Suppressor macrophage (primary cell): ENCODE measurements around the gene NAGPA.

Experiments
- DNase-seq, 4 experiments: peaks; one replicate each; pipeline ENCODE4 v3.0.0-alpha.2; 2020 to 2022

The NAGPA gene

DNA sequence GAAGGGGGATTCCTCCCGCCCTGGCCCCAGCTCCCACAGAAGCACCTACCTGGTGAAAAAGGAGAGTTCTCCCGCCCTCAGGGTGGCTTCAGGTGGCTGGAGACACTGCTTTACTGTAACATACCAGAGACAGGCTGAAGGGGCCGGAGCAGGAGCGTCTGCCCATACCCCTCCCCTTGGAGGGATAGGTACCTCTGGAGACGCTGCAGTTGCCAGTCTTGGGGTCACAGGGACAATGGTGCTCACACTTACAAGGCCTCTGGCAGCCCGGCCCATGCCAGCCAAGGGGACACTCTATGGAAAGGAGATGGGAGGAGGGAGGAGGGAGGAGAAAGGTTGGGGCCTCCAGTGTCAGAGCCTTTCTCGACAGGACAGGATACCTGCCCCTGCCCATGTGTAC is 6.6 kb downstream of the NAGPA start:
- DNase-seq, result no peak

DNA sequence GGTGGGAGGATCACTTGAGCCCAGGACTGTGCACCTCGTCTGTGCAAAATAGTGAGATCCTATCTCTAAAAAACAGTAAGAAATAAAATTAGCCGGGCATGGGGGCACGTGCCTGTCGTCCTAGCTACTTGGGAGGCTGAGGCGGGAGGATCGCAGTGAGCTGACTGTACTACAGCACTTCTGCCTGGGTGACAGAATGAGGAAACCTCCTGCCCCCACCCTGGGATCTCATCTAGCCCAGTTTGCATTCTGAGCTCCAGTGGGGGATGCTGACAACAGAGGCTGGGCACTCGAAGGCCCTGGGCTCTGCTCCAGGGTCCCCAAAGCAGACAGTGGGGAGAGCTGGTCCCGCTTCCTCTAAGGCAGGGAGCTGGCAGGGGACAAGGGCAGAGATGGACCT is 7.1 kb downstream of the NAGPA start:
- DNase-seq, result no peak

DNA sequence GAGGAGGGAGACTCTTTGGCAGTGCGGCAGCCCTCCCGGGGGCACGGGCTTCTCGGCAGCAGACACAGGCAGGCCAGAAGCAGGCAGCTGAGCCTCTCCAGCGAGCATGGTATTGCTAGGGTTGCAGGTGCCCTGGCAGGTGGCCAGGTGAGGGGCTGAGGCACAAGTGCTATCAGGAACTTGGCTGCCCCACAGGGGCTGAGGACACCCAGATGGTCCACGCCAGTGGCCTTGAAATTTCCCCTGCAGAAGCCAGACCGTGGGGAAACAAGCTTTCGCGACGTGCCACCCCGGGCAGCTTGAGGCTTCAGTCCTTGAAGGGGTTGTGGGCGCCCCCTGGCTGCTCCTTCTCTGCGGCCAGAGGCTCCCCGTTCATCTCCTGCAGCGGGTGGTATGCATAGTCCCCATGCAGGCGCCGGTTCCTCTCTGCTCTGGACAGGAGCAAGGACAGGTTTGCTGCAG is 8.5 kb downstream of the NAGPA start:
- DNase-seq, result peak in 2 of 4 experiments; percentile 12 to 32

- no peak for DNase-seq
Measured at GRCh38 chr16:5024632-5025031, 9.1 kb downstream of the NAGPA start.

DNA sequence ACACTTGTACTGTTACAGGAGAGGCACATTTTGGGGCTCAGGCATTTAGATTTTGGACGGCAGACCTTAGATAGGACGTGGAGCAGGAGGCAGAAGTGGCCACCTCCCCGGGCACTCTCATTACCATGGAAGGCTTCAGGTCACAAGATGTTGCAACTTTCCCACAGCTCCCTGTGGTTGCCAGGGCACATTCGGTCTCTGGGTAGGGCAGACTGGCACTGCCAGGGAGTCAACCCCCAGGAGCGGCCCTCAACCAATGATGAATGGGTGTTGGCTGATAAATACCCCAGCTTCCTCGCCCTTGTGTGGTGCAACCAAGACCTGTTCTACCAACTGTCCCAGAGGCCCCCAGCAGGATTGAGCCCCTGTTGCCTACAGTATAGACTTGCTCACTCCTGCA is 11.2 kb downstream of the NAGPA start:
- no peak for DNase-seq

DNA sequence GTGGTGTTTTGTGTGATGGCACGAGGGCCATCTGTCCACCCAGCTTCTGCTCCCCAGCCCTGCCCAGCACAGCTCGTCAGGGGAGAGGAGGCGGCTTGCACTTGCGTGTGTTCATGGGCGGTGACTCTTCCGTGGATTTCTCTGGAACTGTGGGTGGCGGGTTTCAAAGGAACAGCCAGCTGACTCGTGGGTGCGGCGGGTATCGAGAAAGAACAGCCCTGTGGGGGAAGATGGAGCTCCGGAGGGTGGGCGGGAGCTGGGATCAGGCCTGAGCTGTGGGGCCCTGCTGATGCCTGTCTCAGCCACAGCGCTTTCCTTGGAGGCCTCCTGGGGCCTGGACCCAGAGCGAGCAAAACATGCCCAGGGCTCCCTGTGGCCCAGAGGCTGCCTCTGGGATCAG is 13.2 kb downstream of the NAGPA start:
- no peak for DNase-seq

GRCh38 chr16:5019775-5020174 is 14.0 kb downstream of the NAGPA start:
- DNase-seq, result no peak

GRCh38 chr16:5018793-5019192 is 14.9 kb downstream of the NAGPA start:
- DNase-seq, result no peak

- DNase-seq, result no peak
Measured at GRCh38 chr16:5017678-5017969, 16.1 kb downstream of the NAGPA start.

GRCh38 chr16:5016967-5017677 is 16.6 kb downstream of the NAGPA start:
- DNase-seq, result peak in 2 of 4 experiments; percentile 27 to 30

DNA sequence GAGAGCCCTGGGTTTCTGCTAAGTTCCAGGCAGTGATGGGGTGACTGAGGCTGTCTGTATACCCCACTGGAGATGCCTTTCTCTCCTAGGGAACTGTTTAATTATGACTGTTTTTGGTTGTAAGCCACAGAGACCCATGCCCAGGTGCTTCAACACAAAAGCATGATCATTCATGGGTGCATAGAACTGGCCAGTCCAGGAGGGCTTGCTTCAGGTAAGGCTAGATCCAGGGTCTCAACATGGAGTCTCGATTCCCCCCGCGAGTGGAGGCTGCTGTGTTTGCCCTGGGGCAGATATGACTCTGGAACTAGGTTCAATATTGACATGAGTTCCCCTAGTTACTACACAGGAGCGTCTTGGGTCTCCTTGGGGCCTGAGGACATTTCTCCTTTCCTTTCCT is 17.8 kb downstream of the NAGPA start:
- no peak for DNase-seq

DNA sequence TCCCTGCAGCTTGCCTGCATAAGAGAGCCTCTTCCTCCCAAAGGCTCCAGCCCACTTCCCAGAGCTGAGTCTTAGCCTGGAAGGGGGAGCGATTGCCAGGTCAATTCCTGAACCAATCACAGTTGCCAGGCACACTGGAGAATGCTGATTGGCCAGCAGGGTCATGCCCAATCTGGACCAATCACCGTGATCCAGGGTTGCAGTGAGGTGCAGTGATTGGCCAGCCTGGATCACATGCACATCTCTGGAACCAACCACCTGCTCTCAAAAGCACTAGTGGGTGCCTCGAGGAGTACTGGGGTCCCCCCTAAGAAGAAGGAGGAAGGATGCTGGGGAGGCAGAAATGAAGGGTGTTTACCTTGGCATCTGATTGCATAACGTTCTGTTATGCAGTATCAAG is 18.4 kb downstream of the NAGPA start:
- DNase-seq, result no peak

DNA sequence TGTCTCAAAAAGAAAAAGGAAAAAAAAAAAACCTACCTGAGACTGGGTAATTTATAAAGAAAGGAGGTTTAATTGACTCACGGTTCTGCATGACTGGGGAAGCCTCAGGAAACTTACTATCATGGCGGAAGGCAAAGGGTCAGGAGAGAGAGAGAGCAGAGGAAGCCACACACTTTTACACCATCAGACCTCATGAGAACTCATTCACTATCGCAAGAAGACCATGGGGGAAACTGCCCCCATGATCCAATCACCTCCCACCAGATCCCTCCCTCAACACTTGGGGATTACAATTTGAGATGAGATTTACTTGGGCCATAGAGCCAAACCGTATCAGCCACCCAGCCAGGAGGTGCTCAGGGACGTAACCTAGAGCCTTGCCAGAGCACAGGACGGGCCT is 20.8 kb downstream of the NAGPA start:
- DNase-seq, result no peak

DNA sequence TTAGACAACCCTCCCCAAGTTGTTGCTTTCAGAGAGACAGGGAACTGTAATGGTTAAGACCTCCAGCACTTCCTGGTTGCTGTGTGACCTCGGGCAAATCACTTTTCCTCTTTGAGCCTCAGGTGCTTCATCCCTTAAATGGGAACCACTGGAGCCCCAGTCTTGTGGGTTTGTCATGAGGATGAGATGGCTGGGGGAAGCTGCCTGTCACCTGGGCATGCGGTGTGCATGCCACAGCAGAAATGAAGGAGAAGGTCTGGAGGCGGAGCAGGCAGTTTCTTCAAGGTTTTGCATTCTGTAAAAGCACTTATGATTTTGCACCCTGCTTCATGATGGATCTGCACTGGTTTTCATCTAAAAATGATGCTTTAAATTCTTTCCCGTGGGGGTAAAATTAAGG is 22.1 kb downstream of the NAGPA start:
- DNase-seq, result no peak

- no peak for DNase-seq
Measured at GRCh38 chr16:5010576-5011329, 23.0 kb downstream of the NAGPA start.

- no peak for DNase-seq
Measured at GRCh38 chr16:5008311-5008731, 25.4 kb downstream of the NAGPA start.

GRCh38 chr16:5007256-5007655 is 26.5 kb downstream of the NAGPA start:
- no peak for DNase-seq

DNA sequence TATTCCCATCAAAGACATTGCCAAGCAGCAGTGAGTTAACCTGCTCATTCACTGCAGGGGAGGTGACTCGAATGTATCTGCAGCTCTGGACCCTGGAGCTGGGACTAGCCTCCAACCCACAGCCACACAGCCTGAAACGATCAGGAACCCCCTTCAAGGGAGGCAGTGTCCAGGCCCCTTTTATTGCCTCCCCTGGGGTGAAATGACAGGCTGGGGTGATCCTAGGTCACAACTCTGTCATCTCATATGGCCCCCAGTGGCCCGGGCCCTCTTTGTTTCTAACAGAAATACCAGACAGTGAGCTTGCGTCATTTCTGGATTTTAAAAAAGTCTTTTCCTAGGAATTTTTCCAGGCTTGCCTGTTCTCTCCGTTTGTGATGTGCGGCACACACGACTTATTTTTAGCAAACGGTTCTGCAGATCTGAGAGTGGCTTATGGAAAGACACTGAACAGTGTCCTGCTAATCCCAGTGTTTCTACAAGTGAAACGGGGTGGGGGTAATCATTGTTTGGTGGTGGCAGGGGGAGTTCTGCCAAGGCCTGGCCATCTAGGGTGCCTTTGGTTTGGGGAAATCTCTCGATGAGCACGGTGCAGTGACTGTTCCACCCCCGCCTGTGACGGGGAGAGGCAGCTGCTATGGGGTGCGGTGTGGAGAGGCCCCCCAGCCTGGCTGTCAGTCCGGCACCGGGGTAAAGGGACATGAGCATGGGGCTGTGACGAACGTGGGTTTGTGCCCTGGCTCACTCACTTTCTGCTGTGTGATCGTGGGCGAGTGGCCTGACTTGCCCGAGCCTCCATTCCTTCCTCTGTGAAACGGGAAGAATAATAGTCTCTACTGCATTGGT is 27.2 kb downstream of the NAGPA start:
- no peak for DNase-seq

GRCh38 chr16:5005916-5006315 is 27.8 kb downstream of the NAGPA start:
- no peak for DNase-seq

DNA sequence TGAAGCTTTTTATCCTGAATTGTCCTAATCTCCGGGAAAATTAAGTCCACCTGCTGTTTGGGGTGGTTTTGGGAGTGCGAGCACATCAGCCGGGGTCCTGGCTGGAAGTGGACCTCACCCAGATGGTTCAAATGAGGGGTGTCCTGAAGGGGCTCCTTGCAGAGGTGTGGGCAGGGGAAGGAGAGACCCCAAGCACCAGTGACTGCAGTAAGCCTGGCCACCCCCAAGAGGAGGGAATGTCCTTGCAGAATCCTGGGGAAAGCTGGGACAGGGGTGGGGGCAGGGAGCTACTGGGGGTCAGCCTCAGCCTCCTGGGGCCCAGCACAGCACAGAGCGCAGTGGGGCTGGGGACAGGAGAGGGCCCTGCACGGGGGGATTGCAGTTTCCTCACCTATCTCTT is 29.4 kb downstream of the NAGPA start:
- DNase-seq, result no peak

DNA sequence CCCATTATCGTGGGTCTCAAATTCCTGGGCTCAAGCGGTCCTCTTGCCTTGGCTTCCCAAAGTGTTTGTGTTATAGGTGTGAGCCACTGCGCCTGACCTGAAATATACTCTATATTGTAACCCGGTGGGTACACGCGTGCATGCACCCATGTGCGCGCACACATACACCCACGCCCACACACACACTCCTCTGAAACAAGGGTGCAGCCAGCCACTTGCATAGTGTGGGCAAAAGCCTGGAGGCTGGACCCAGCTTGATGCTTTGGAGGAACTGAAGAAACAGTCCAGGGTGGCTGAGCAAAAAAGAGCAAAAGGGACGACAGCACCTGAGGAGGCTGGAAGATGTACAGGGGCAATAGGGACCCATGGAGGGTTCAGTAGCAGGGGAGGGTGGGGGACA is 29.9 kb downstream of the NAGPA start:
- no peak for DNase-seq

- no peak for DNase-seq
Measured at GRCh38 chr16:5003211-5003610, 30.5 kb downstream of the NAGPA start.

DNA sequence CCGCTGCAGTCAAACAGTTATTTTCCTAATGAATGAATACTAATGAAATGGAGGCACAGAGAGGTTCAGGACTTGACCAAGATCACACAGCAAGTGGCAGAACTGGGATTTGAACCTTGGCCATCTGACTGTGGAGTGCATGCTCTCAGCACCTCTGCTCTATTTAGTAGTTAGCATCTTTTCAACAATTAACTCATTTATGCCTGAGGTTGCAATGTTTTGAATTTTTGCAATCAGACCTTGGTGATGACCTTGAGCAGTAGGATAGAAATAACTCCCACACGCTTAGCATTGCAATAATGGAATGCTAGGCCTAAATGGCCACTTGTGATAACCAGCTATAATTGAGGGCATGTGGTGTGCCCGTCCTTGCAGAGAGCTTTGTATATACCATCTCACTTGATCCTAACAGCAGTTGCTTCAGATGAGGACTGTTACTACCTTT is 31.0 kb downstream of the NAGPA start:
- no peak for DNase-seq

DNA sequence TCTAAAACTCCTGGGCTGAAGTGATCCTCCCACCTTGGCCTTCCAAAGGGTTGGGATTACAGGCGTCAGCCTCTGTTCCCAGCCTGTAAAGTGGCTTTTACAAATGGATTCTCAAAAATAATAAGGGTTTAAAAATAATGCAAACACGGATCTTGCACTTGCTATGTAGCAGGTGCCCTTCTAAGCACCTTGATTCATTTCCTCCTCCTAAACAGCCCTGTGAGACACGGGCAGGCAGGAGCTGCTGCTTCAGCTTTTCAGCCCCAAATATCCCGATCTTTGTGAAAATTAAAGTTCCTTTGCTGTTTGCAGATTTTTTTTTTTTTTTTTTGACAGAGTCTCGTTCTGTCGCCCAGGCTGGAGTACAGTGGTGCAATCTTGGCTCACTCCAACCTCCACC is 31.7 kb downstream of the NAGPA start:
- DNase-seq, result no peak
